Chondrocyte (in vitro differentiated cells): ENCODE results near the gene LYSMD3. TPM values are rescaled to one million over a fixed set of nuclear protein-coding genes. Genes with fewer than 3 reads are reported as not detected.

Source experiments
- DNase-seq: peaks from one replicate; pipeline ENCODE4 v3.0.0; 2021; ENCODE audit warnings: mixed read lengths, low spot score
- H3K27ac Mint-ChIP-seq: one replicate; pipeline ENCODE4 v1.8.0; 2021; ENCODE audit warnings: mild to moderate bottlenecking, moderate library complexity, mixed read lengths; ENCODE audit not compliant: unreplicated experiment
- H3K27me3 Mint-ChIP-seq: 2 replicates; pipeline ENCODE4 v1.8.0; 2021; ENCODE audit warnings: low read depth, mixed read lengths
- H3K36me3 Mint-ChIP-seq: 2 replicates; pipeline ENCODE4 v1.8.0; 2021; ENCODE audit warnings: low read depth, mixed read lengths
- H3K4me1 Mint-ChIP-seq: 2 replicates; pipeline ENCODE4 v1.8.0; 2021; ENCODE audit warnings: low read depth, mild to moderate bottlenecking, mixed read lengths
- H3K4me3 Mint-ChIP-seq: one replicate; pipeline ENCODE4 v1.8.0; 2021; ENCODE audit warnings: mild to moderate bottlenecking, moderate library complexity, mixed read lengths; ENCODE audit not compliant: unreplicated experiment
- H3K9me3 Mint-ChIP-seq: 2 replicates; pipeline ENCODE4 v1.8.0; 2021; ENCODE audit warnings: low read depth, mixed read lengths
- CTCF ChIP-seq: fragments of 200-600 bp; sonication (generic); IDR thresholded peaks from 2 replicates; pipeline ENCODE4 v1.5.0; 2021; ENCODE audit warnings: antibody characterized with exemption, mild to moderate bottlenecking, moderate library complexity
- total RNA-seq: library from RNA; stranded (reverse); gene quantifications from 3 replicates; pipeline ENCODE4 v1.2.1, GENCODE V29; 2021

LYSMD3 gene
- total RNA-seq, 1 donor from 2014 or later: 23.6 TPM

- no peak for TF ChIP-seq CTCF
- no peak for DNase-seq
- H3K9me3 Mint-ChIP-seq: no peaks in the 10 kb centered on the region
- H3K27ac Mint-ChIP-seq: peak overlapping the region; percentile 11
- no peaks in the 10 kb centered on the region for H3K36me3 Mint-ChIP-seq
- H3K4me1 Mint-ChIP-seq: peaks cover 18% of the 10 kb centered on the region
- H3K4me3 Mint-ChIP-seq: no peak overlapping the region
- no peaks in the 10 kb centered on the region for H3K27me3 Mint-ChIP-seq
Observed at GRCh38 chr5:90477621-90478215, 51.7 kb downstream of the LYSMD3 start.

GRCh38 chr5:90477073-90477472, 52.3 kb downstream of the LYSMD3 start:
- Mint-ChIP-seq H3K27ac (no peak overlapping the region), H3K4me3 (no peak overlapping the region), H3K4me1 (peaks cover 18% of the 10 kb centered on the region)

DNA sequence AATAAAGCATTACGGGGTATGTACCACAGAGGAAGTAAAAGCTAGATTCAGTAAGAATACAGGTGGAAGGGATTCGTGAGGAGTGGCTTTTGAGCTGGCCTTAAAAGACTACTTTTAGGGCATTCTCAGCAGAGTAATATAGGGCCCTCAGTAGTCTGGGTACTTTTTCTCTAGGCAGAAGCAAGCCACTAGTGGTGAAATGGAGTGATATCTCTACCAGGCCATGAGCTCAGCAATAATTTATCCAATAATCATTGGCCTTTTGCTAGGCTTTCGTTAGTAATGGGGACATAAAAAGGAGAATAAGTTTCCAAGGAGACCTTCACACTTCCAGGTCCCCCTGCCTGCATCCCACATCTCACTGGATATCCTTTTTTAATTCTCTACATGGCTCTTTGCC, 53.0 kb downstream of the LYSMD3 start:
- Mint-ChIP-seq H3K9me3 (no peaks in the 10 kb centered on the region), H3K4me3 (no peak overlapping the region), H3K36me3 (no peaks in the 10 kb centered on the region), H3K27me3 (no peaks in the 10 kb centered on the region), H3K27ac (no peak overlapping the region), H3K4me1 (peaks cover 18% of the 10 kb centered on the region)
- no peak for TF ChIP-seq CTCF
- no peak for DNase-seq

More at GRCh38 chr5:90477073-90477472, 52.3 kb downstream of the LYSMD3 start:
- no peak for TF ChIP-seq CTCF
- DNase-seq: no peak
- no peaks in the 10 kb centered on the region for H3K36me3 Mint-ChIP-seq
- H3K27me3 Mint-ChIP-seq: no peaks in the 10 kb centered on the region
- no peaks in the 10 kb centered on the region for H3K9me3 Mint-ChIP-seq

- peak overlapping the region; percentile 96 for H3K4me3 Mint-ChIP-seq
- no peak overlapping the region for H3K27ac Mint-ChIP-seq
- peaks cover 18% of the 10 kb centered on the region for H3K4me1 Mint-ChIP-seq
- no peaks in the 10 kb centered on the region for H3K27me3 Mint-ChIP-seq
- H3K36me3 Mint-ChIP-seq: no peaks in the 10 kb centered on the region
- no peak for TF ChIP-seq CTCF
- no peaks in the 10 kb centered on the region for H3K9me3 Mint-ChIP-seq
- no peak for DNase-seq
Observed at GRCh38 chr5:90475436-90475980, 53.9 kb downstream of the LYSMD3 start.

- DNase-seq: peak; percentile 95
- H3K36me3 Mint-ChIP-seq: no peaks in the 10 kb centered on the region
- H3K27me3 Mint-ChIP-seq: no peaks in the 10 kb centered on the region
- peak within 1 kb of the TSS; percentile 96 for H3K4me3 Mint-ChIP-seq
- H3K4me1 Mint-ChIP-seq: peaks cover 18% of the 10 kb centered on the region
- no peaks in the 10 kb centered on the region for H3K9me3 Mint-ChIP-seq
- peak within 1 kb of the TSS; percentile 88 for H3K27ac Mint-ChIP-seq
- peak; percentile 80 for TF ChIP-seq CTCF
Observed at GRCh38 chr5:90474235-90475107, 54.9 kb downstream of the LYSMD3 start, which contains the start of the genes MBLAC2 and POLR3G. Gene MBLAC2, minus strand, starts transcription at chr5:90474771. Its CDS starts 479 bp downstream, at chr5:90474292. Gene POLR3G, plus strand, starts transcription at chr5:90474864. Its CDS starts 10,704 bp downstream, at chr5:90485568.
